Parathyroid adenoma (tissue), 2 donors: ENCODE data around the gene GPR18.

Experiments
- H2AFZ ChIP-seq: fragments of 300-600 bp; sonication (generic); one replicate; pipeline ENCODE4 v1.7.0; 2017; ENCODE audit warnings: antibody characterized with exemption, mild to moderate bottlenecking
- H3K27ac ChIP-seq: fragments of 300-600 bp; sonication (generic); one replicate; pipeline ENCODE4 v1.7.0; 2017
- H3K27me3 ChIP-seq: fragments of 300-600 bp; sonication (generic); one replicate; pipeline ENCODE4 v1.7.0; 2017; ENCODE audit warnings: low read length; ENCODE audit not compliant: control insufficient read depth, insufficient read depth
- H3K36me3 ChIP-seq: fragments of 300-600 bp; sonication (generic); one replicate; pipeline ENCODE4 v1.7.0; 2017; ENCODE audit warnings: low read length; ENCODE audit not compliant: control insufficient read depth, insufficient read depth
- H3K4me1 ChIP-seq: fragments of 300-600 bp; sonication (generic); one replicate; pipeline ENCODE4 v1.7.0; 2017; ENCODE audit warnings: control low read depth
- H3K4me2 ChIP-seq: fragments of 300-600 bp; sonication (generic); one replicate; pipeline ENCODE4 v1.7.0; 2017; ENCODE audit warnings: low read length
- H3K4me3 ChIP-seq: fragments of 300-600 bp; sonication (generic); one replicate; pipeline ENCODE4 v1.7.0; 2017; ENCODE audit warnings: low read depth, low read length
- H3K79me2 ChIP-seq: fragments of 300-600 bp; sonication (generic); one replicate; pipeline ENCODE4 v1.7.0; 2017; ENCODE audit warnings: control low read depth
- H3K9ac ChIP-seq: fragments of 300-600 bp; sonication (generic); one replicate; pipeline ENCODE4 v1.7.0; 2017; ENCODE audit warnings: mild to moderate bottlenecking
- H3K9me3 ChIP-seq: fragments of 300-600 bp; sonication (generic); one replicate; pipeline ENCODE4 v1.7.0; 2017; ENCODE audit warnings: low read length; ENCODE audit not compliant: control insufficient read depth
- TF ChIP-seq, protein P1 (sequence below): fragments of 300-600 bp; sonication (generic); IDR thresholded peaks from one replicate; pipeline ENCODE4 v1.7.0; 2017; ENCODE audit warnings: antibody characterized with exemption, mild to moderate bottlenecking
- donor health status: primary hyperparathyroidism.

Gene GPR18

DNA sequence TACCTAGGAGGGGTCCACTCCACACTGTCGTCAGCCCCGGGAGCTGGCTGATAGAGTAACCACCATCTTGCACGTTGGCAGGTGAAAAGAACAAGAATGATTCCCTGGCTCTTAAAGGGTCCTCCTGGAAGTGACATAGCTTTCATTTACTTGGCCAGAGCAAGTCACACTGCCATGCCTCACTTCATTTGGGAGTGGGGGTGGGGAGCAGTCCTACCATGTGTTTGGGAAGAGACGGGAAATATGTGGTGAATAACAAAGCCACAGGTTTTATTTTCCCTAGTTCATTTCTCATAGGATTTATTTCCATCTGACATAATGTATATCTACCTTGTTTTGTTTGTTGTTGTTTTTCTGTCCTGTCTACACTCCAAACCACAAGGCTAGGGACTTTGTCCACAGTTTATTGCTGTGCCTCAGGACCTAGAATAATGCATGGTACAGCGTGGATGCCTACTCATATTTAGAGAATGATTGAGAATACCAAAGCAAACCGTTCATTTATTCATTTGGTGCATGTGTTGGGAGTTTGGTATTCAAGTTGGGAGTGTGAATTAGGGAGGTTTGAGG lies 30.8 kb downstream of the GPR18 start:
- H2AFZ ChIP-seq: no peak overlapping the region
- H3K36me3 ChIP-seq: peaks cover 3% of the 10 kb centered on the region
- H3K27me3 ChIP-seq: no peaks in the 10 kb centered on the region
- H3K9me3 ChIP-seq: no peaks in the 10 kb centered on the region
- no peak overlapping the region for H3K4me3 ChIP-seq
- no peak overlapping the region for H3K9ac ChIP-seq
- H3K27ac ChIP-seq: no peak overlapping the region
- TF ChIP-seq, protein P1, sequence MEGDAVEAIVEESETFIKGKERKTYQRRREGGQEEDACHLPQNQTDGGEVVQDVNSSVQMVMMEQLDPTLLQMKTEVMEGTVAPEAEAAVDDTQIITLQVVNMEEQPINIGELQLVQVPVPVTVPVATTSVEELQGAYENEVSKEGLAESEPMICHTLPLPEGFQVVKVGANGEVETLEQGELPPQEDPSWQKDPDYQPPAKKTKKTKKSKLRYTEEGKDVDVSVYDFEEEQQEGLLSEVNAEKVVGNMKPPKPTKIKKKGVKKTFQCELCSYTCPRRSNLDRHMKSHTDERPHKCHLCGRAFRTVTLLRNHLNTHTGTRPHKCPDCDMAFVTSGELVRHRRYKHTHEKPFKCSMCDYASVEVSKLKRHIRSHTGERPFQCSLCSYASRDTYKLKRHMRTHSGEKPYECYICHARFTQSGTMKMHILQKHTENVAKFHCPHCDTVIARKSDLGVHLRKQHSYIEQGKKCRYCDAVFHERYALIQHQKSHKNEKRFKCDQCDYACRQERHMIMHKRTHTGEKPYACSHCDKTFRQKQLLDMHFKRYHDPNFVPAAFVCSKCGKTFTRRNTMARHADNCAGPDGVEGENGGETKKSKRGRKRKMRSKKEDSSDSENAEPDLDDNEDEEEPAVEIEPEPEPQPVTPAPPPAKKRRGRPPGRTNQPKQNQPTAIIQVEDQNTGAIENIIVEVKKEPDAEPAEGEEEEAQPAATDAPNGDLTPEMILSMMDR: no peak
- H3K4me1 ChIP-seq: peaks cover 4% of the 10 kb centered on the region
- no peak overlapping the region for H3K4me2 ChIP-seq
- peaks cover 8% of the 10 kb centered on the region for H3K79me2 ChIP-seq

DNA sequence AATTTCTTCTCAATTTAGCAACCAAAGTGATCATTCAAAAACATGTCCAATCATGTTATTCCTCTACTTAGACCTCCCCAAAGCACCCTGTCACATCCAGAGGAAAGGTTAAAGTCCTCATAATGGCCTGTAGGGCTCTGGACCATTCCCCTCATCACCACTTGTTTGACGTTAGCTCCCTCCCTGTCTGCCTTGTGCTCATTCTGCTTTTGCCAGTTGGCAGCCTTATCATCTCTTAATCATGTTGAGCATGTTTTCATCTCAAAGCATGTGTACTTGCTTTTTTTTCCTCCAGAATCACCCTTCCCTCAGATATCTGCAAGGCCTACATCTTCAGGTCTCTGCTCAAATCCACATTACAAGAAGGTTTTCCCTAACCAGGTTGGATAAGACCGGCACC lies 31.7 kb downstream of the GPR18 start:
- Histone ChIP-seq H3K79me2 (peaks cover 8% of the 10 kb centered on the region), H3K4me1 (peaks cover 4% of the 10 kb centered on the region), H3K36me3 (peaks cover 3% of the 10 kb centered on the region), H3K4me3 (no peak overlapping the region), H3K9me3 (no peaks in the 10 kb centered on the region), H3K9ac (no peak overlapping the region), H2AFZ (no peak overlapping the region), H3K27me3 (no peaks in the 10 kb centered on the region), H3K27ac (no peak overlapping the region), H3K4me2 (no peak overlapping the region)
- TF ChIP-seq, protein P1: no peak

DNA sequence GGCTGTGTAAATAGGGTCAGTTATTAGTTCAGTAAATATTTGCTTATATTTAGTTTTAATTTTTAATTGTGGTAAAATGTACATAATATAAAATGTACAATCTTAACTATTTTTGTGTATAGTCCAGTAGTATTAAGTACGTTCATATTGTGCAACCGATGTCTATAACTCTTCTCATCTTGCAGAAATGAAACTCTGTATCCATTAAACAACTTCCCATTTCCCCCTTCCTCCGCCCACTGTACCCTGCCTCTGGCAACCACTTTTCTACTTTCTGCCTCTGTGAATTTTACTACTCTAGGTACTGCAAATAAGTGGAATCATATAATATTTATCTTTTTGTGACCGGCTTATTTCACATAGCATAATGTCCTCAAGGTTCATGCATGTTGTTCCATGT lies 33.1 kb downstream of the GPR18 start:
- H3K9me3 ChIP-seq: no peaks in the 10 kb centered on the region
- H3K4me3 ChIP-seq: no peak overlapping the region
- no peak overlapping the region for H2AFZ ChIP-seq
- peaks cover 4% of the 10 kb centered on the region for H3K4me1 ChIP-seq
- H3K36me3 ChIP-seq: peaks cover 3% of the 10 kb centered on the region
- H3K27me3 ChIP-seq: no peaks in the 10 kb centered on the region
- H3K79me2 ChIP-seq: peaks cover 8% of the 10 kb centered on the region
- H3K4me2 ChIP-seq: no peak overlapping the region
- TF ChIP-seq, protein P1: no peak
- no peak overlapping the region for H3K9ac ChIP-seq
- H3K27ac ChIP-seq: no peak overlapping the region

GRCh38 chr13:99224021-99224420 lies 34.2 kb downstream of the GPR18 start:
- no peak overlapping the region for H3K27ac ChIP-seq

More at GRCh38 chr13:99224021-99224420, 34.2 kb downstream of the GPR18 start:
- H3K79me2 ChIP-seq: peaks cover 11% of the 10 kb centered on the region
- no peak overlapping the region for H2AFZ ChIP-seq
- H3K9me3 ChIP-seq: no peaks in the 10 kb centered on the region
- no peak overlapping the region for H3K4me2 ChIP-seq
- H3K9ac ChIP-seq: no peak overlapping the region
- TF ChIP-seq, protein P1: no peak
- peaks cover 1% of the 10 kb centered on the region for H3K4me1 ChIP-seq
- peaks cover 3% of the 10 kb centered on the region for H3K36me3 ChIP-seq
- no peak overlapping the region for H3K4me3 ChIP-seq
- H3K27me3 ChIP-seq: no peaks in the 10 kb centered on the region
